Measurements from ENCODE around the gene PRDM11.

GRCh38 chr11:45174963-45175362 is 28.5 kb downstream of the PRDM11 start:
- no peak for TF ChIP-seq POLR2AphosphoS5 (IDR thresholded peaks at IDR 0.05; ENCODE audit: low read depth, low read length)
- TF ChIP-seq PAX5 (IDR thresholded peaks at IDR 0.05; ENCODE audit: insufficient read depth, low read length, severe bottlenecking), result no peak
- TF ChIP-seq POLR2A (IDR thresholded peaks at IDR 0.05; ENCODE audit: low read depth, low read length), result no peak
- TF ChIP-seq TAF1 (IDR thresholded peaks at IDR 0.05; ENCODE audit: low read depth, low read length), result no peak
- TF ChIP-seq SPI1 (IDR thresholded peaks at IDR 0.05; ENCODE audit: low read depth, low read length), result no peak
